ENCODE data around the gene TMEM245.

GRCh38 chr9:108973895-108974294 lies 145.9 kb downstream of the TMEM245 start:
- TF ChIP-seq CTCF (IDR thresholded peaks at IDR 0.05) (no peak), POLR2A (IDR thresholded peaks at IDR 0.05) (no peak)
